ENCODE measurements around the gene KRTAP3-1.

The KRTAP3-1 gene

GRCh38 chr17:40974366-40974765 is 34.6 kb downstream of the KRTAP3-1 start:
- DNase-seq, result no peak

- DNase-seq, result no peak
Observed at GRCh38 chr17:40967582-40967981, 41.3 kb downstream of the KRTAP3-1 start.

GRCh38 chr17:40966848-40967247 is 42.1 kb downstream of the KRTAP3-1 start, which contains the start of gene KRT39:
TSS of gene KRT39 (minus strand) at chr17:40966948. CDS start at chr17:40966856, 92 bp downstream.
- no peak for DNase-seq

GRCh38 chr17:40963838-40964237 is 45.1 kb downstream of the KRTAP3-1 start:
- DNase-seq, result no peak

GRCh38 chr17:40962059-40962561 is 46.8 kb downstream of the KRTAP3-1 start:
- no peak for DNase-seq

GRCh38 chr17:40961591-40961990 is 47.3 kb downstream of the KRTAP3-1 start:
- no peak for DNase-seq

GRCh38 chr17:40960144-40960543 is 48.8 kb downstream of the KRTAP3-1 start:
- DNase-seq, result no peak
